NCI-H2171 (cell line): Measurements from ENCODE around the gene FAM110A.
"Not testable (repeated sequence)": the region's sequence is repeated elsewhere in the genome, so short reads cannot be mapped to it uniquely, and the experiment has no call there.

Experiments used
- DNase-seq: peaks from one replicate; lab custom pipeline; 2025; lab: John Stamatoyannopoulos, UW

Gene FAM110A

GRCh38 chr20:873875-874607 lies 40.5 kb downstream of the FAM110A start:
- no peak for DNase-seq

DNA sequence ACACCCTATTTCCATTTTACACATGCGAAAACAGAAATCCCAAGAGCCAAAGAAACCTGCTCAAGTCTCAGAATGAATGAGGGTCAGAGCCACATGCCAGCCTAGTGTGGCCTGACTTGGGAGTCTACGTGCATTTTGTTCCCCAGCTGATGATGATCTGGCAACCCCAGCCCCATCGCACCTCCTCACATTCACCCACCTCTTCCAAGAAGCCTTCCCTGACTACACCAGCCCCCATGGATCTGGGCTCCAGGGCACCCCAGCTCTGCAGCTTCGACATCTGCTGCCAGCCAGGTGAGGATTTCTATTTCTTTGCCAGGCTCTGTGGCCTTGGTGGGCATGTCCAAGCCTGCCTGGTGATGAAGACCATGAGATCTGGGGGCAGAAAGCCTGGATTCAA lies 41.6 kb downstream of the FAM110A start:
- DNase-seq, result peak; percentile 44

DNA sequence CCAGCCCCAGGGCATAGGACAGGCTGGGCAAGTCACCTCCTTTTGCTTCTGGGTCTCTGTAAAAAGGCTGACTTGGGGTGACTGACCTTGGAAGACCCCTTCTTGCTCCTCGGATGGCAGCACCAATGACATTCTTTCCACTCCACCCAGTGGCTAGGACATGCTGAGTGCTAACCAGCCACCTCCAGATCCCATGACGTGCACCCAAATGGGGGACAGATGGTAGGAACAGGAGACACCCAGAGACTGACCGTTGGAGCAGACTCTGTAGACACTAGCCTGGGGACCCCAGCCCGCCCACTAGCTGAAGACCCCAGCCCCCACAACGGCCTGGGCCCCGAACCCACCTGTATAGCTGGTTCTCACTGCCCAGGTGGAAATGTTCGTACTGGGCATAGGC lies 44.3 kb downstream of the FAM110A start:
- DNase-seq, result no peak

- DNase-seq, result no peak
Observed at GRCh38 chr20:878511-879307, 45.2 kb downstream of the FAM110A start.

GRCh38 chr20:879626-880025 lies 46.1 kb downstream of the FAM110A start:
- DNase-seq, result no peak

GRCh38 chr20:881051-881782 lies 47.7 kb downstream of the FAM110A start:
- no peak for DNase-seq

DNA sequence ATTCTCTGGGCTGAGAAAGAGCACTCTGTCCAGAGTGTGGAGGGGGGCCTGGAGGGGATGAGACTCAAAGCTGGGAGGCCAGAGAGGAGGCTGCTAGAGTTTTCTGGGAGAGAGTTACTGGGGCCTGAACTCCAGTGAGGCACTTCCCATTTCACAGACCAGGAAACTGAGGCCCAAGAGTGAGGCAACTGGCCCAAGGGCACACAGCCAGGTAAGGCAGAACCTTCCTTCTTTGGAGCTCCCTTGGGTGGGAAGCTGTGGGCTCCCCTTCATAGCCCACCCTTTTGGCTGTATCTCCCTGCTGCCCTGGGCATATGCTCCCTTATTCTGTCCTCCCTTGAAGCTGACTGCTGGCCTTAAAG lies 48.2 kb downstream of the FAM110A start:
- DNase-seq, result no peak

DNA sequence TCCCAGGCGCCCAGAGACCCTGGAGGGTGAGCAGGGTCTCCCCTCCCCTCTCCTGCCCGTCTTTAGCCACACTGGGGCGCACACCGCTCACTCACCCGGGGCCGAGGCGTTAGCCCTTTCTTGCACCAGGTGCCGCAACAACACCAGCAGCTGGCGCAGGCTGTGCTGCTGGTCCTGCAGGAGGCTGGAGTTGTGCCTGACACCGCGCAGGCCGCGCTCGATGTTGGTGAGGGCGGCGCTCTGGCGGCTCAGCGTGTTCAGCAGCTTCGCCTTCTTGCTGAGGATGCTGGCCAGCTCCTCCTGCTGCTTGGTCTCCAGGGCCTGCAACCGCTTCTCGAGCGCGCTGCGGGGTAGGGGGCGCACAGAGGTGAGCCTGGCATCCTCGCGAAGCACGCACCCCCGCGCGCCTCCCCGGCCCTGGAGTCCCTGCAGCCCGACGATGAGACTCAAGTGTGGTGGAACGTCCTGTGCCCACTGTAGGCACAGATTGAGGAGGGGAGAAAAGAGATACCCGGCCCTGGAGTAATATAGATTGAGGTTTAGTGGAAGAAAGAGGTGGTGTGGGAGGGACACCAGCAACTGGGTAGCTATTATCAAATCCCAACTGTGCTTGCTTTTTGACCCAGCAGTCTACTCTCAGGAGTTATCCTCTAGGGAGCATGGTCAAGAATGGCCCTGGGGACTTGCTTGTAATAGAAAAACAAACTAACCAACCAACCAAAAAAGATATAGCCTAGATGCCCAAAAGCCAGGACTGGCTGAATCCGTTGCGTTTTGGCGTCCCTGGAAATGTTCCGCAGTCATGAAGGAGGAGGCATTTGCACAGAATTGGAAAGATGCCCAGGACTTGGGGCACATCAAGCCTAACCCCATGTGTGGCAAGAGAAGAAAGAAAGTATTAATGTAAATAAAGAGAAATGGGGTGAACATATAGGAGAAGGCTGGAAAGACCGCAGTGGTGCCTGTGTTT lies 51.8 kb downstream of the FAM110A start:
- no peak for DNase-seq

DNA sequence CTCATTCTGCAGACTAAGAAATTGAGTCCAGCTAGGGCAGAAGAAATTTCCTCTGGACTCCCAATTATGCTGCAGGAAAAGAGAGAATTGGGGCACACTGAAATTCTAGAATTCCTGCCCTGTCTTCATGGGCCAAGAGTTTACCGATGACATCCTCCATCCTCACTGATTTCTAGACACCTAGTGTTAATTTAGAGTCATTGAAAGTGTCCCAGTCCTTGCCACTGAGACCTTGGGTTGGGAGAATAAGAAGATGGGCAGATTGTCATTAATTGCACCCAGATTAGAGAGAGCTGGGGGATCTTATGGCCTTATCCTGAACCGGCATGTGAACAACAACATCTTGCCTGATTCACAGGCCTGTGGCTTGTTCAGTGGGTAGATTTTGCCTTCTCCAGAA lies 53.6 kb downstream of the FAM110A start:
- DNase-seq, result no peak

DNA sequence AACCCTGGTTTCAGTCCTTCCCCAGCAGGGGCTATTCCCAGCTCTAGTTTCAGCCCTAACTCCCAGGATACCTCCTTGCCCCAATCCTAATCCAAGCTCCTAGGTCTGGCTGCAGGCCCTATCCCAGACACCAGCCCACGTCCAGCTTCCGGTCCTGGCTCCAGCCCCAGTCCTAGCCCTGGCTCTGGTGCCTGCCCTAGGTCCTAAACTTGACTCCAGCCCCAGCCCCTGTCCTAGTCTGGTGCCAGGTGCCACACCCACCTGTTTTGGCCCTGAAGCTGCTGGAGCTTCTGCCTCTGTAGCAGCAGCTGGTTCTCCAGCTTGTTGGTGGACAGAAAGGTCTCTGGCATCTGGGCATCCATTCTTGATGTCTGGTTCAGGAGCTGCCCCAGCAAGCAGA lies 54.5 kb downstream of the FAM110A start:
- no peak for DNase-seq

DNA sequence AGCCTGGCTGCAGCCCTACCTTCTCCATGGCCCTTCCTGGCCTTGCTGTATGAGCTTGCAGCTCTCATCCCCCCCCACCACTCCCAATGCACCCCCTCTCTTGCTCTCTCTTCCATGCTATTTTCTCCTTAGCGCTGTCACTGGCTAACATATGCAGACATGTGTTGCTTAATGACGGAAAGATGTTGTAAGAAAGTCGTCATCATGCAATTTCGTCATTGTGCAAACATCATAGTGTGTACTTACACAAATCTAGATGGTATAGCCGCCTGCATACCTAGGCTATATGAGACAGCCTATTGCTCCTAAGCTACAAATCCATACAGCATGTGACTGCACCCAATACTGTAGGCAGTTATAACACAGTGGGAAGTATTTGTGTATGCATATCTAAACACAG lies 55.6 kb downstream of the FAM110A start:
- DNase-seq, result no peak

DNA sequence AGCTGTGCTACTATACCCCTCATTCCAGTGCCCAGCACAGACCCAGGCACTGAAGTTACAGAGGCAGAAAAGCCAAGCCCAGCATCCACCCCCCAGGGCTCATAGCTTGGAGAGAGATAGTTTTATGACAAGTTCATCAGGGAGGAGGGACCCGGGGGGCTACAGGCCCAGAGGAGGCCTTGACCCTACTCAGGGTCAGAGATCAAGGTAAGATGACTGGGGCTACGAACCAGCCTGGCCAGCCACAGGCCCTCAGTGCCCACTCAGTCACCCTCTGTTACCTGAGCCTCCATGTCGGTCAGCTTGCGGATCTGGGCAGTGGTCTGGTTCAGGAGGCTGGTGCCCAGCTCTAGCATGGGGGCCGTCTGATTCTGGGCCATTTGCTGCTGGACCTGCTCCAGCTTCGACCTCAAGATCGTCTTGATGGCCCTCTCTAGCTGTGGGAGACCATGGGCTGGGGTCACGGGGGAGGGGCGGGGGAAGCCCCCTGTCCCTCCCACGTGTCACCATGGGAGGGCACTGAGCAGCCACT lies 56.5 kb downstream of the FAM110A start:
- DNase-seq, result no peak

DNA sequence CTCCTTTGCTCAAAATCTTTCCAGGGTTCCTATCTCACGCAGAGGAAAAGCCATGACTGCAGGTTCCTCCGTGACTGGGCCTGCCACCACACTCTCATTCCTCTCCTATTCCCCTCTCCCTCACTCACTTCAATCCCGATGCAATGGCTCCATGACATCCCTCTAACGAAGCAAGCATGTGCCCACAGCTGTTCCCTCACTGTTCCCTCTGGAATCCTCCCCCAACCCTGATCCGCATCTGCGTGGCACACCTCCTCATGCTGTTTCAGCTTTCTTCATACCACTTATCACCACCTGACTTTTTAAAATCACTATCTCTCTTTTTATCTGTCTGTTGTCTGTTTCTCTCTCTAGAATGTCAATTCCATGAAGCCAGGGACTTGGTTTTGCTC lies 57.1 kb downstream of the FAM110A start:
- no peak for DNase-seq

GRCh38 chr20:891058-891705 lies 57.7 kb downstream of the FAM110A start:
- no peak for DNase-seq

DNA sequence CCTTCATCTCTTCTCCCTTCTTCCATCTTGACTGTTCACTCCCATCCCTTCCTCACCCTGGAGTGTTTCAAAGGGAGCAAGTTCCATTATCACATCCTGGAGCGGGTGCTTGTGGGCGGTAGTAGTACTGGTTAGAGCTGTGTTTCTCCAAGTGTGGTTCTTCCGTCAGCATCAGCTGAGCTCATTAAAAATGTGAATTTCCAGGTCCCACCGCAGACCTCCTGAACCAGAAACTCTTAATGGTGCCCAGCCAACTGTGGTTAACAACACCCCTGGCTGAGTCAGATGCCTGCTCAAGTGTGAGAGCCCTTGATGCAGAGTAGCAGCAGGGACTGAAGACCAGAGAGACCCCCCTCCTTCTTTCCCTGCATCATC lies 58.2 kb downstream of the FAM110A start:
- peak; percentile 17 for DNase-seq

DNA sequence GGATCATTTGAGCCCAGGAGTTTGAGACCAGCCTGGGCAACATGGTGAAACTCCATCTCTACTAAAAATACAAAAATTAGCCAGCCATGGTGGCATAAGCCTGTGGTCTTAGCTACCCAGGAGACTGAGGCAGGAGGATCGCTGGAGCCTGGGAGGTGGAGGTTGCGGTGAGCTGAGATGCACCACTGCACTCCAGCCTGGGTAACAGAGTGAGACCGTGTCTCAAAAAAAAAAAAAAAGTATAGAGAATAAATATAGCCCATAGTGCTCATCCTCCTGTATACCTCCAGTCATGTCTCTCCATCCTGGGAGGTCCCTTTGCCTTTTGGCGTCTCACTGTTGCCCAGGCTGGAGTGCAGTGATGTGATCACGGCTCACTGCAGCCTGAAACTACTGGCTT lies 58.9 kb downstream of the FAM110A start:
- not testable (repeated sequence) for DNase-seq
